Ascending aorta (tissue), 2 donors: ENCODE results near the gene PHLDB3. TPM values are rescaled to one million over a fixed set of nuclear protein-coding genes. Genes with fewer than 3 reads are reported as not detected.

ENCODE experiments used
- DNase-seq, 2 donors: peaks; one replicate each; pipeline ENCODE4 v3.0.0-alpha.2; 2019; ENCODE audit warnings: low spot score in 2 of 2
- H3K27ac ChIP-seq, 2 donors: fragments of 200-600 bp; sonication (generic); one replicate each; pipeline ENCODE4 v1.5.1; 2016 to 2017; ENCODE audit warnings: mild to moderate bottlenecking in 1 of 2
- H3K27me3 ChIP-seq: fragments of 200-600 bp; sonication (generic); one replicate; pipeline ENCODE4 v1.5.1; 2017
- H3K36me3 ChIP-seq, 2 donors: fragments of 200-600 bp; sonication (generic); one replicate each; pipeline ENCODE4 v1.5.1; 2016
- H3K4me1 ChIP-seq, 2 donors: fragments of 200-600 bp; sonication (generic); one replicate each; pipeline ENCODE4 v1.5.1; 2016 to 2017; ENCODE audit warnings: mild to moderate bottlenecking in 1 of 2
- H3K4me3 ChIP-seq, 2 donors: fragments of 200-600 bp; sonication (generic); one replicate each; pipeline ENCODE4 v1.5.1; 2016 to 2017; ENCODE audit warnings: mild to moderate bottlenecking in 1 of 2
- H3K9me3 ChIP-seq, 2 donors: fragments of 200-600 bp; sonication (generic); one replicate each; pipeline ENCODE4 v1.5.1; 2016
- intact Hi-C: fragments of 100-400 bp; cut with DNase I; formaldehyde crosslinking; loops from one replicate; pipeline ENCODE4 v1.15.1; 2023
- total RNA-seq: library from RNA; depleted of rRNA; stranded (reverse); fragments of >200 nt; gene quantifications from one replicate; pipeline ENCODE4 v1.1.0, GENCODE V29; 2016
- TF ChIP-seq, protein P1 (sequence below), 3 experiments: fragments of 200-600 bp in 2 of 3; fragments of 450-650 bp in 1 of 3; sonication (generic) in 2 of 3; IDR thresholded peaks; one replicate each; pipeline ENCODE4 v1.5.1; 2016 to 2019; ENCODE audit warnings: antibody characterized with exemption in 3 of 3, mild to moderate bottlenecking in 1 of 3, moderate library complexity in 1 of 3

PHLDB3 gene
- total RNA-seq, 1 donor from 2014 or later: 1.8 TPM

DNA sequence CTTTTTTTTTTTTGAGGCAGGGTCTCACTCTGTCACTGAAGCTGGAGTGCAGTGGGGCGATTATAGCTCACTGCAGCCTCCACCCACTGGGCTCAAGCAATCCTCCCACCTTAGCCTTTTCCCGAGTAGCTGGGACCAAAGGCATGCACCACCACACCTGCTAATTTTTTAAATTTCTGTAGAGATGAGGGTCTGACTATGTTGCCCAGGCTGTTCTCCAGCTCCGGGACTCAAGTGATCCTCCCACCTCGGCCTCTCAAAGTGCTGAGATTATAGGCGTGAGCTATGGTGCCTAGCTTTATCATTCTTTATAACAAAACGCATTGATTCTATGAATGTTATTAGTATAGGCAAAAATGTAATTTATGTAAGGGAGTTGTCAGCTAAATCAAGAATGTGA, 21.3 kb downstream of the PHLDB3 start:
- Histone ChIP-seq H3K36me3 (peaks cover 4% of the 10 kb centered on the region in 2 donors), H3K27ac (no peak overlapping the region), H3K4me3 (no peak overlapping the region), H3K9me3 (no peaks in the 10 kb centered on the region), H3K27me3 (no peaks in the 10 kb centered on the region), H3K4me1 (no peaks in the 10 kb centered on the region)
- DNase-seq: no peak
- intact Hi-C loops: no loop called here
- TF ChIP-seq, protein P1, sequence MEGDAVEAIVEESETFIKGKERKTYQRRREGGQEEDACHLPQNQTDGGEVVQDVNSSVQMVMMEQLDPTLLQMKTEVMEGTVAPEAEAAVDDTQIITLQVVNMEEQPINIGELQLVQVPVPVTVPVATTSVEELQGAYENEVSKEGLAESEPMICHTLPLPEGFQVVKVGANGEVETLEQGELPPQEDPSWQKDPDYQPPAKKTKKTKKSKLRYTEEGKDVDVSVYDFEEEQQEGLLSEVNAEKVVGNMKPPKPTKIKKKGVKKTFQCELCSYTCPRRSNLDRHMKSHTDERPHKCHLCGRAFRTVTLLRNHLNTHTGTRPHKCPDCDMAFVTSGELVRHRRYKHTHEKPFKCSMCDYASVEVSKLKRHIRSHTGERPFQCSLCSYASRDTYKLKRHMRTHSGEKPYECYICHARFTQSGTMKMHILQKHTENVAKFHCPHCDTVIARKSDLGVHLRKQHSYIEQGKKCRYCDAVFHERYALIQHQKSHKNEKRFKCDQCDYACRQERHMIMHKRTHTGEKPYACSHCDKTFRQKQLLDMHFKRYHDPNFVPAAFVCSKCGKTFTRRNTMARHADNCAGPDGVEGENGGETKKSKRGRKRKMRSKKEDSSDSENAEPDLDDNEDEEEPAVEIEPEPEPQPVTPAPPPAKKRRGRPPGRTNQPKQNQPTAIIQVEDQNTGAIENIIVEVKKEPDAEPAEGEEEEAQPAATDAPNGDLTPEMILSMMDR (IDR thresholded peaks at IDR 0.05): no peak

DNA sequence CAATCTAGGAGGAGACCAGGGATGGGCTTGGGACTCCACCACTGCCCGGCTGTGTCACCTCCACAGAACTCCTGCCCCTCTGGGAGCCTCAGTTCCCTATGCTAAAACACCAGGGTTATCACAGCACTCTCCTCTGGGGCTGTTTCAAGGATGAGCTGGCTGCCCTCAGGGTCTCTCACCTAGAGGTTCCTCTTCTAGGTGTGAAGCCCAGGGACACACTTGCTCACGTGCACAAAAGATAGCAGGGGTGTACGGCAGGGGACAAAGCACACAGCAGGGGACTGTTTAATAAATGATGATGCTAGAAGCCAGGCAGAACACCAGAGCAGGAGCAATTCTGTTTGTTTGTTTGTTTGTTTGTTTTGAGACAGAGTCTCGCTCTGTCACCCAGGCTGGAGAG, 22.4 kb downstream of the PHLDB3 start:
- Histone ChIP-seq H3K27me3 (no peaks in the 10 kb centered on the region), H3K27ac (no peak overlapping the region), H3K9me3 (no peaks in the 10 kb centered on the region), H3K4me3 (no peak overlapping the region), H3K4me1 (no peaks in the 10 kb centered on the region), H3K36me3 (peaks cover 4% of the 10 kb centered on the region in 2 donors)
- TF ChIP-seq, protein P1 (IDR thresholded peaks at IDR 0.05): no peak
- DNase-seq: no peak
- intact Hi-C loops: no loop called here

DNA sequence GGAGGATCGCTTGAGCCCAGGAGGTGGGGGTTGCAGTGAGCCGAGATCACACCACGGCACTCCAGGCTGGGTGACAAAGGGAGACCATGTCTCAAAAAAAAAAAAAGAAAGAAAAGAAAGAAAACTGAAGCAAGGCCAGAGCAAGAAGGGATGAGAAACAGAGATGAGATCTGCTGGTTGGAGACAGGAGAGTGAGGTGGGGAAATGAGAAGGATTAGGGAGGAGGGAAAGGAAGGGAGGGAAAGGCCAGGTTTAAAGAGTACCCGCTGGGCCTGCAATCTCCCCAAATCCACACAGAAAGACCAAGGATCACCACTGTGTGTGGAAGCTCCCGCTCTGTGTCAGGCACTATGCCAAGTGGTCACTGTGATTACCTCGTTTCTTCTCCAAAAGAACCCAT, 22.8 kb downstream of the PHLDB3 start:
- peaks cover 4% of the 10 kb centered on the region in 2 donors for H3K36me3 ChIP-seq
- H3K27me3 ChIP-seq: no peaks in the 10 kb centered on the region
- no peak for DNase-seq
- intact Hi-C loops: no loop called here
- H3K4me1 ChIP-seq: no peaks in the 10 kb centered on the region
- no peak overlapping the region for H3K27ac ChIP-seq
- no peaks in the 10 kb centered on the region for H3K9me3 ChIP-seq
- TF ChIP-seq, protein P1 (IDR thresholded peaks at IDR 0.05): no peak
- H3K4me3 ChIP-seq: no peak overlapping the region

DNA sequence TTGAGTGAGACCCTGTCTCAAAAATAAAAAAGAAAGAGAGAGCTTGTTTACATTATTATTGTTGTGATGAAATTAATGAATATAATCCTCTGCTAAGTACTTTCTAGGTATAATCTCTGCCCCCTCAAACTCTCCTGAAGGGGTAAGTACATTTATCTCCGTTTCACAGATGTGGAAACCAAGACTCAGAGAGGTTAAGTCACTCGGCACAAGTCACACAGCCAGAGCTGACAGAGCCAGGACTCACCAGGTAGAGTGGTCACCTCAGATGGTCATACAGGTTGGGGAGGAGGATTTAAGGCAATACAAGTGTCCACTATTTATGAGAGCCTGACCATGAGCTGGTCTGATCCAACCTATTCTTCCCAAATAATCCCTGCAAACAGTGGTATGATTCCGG, 24.0 kb downstream of the PHLDB3 start:
- Histone ChIP-seq H3K9me3 (no peaks in the 10 kb centered on the region), H3K4me1 (peaks cover 0 to under 1% of the 10 kb centered on the region in 2 donors), H3K27me3 (no peaks in the 10 kb centered on the region), H3K27ac (no peak overlapping the region), H3K4me3 (no peak overlapping the region), H3K36me3 (peaks cover 4% of the 10 kb centered on the region in 2 donors)
- DNase-seq: no peak
- TF ChIP-seq, protein P1 (IDR thresholded peaks at IDR 0.05): no peak
- intact Hi-C loops: no loop called here

DNA sequence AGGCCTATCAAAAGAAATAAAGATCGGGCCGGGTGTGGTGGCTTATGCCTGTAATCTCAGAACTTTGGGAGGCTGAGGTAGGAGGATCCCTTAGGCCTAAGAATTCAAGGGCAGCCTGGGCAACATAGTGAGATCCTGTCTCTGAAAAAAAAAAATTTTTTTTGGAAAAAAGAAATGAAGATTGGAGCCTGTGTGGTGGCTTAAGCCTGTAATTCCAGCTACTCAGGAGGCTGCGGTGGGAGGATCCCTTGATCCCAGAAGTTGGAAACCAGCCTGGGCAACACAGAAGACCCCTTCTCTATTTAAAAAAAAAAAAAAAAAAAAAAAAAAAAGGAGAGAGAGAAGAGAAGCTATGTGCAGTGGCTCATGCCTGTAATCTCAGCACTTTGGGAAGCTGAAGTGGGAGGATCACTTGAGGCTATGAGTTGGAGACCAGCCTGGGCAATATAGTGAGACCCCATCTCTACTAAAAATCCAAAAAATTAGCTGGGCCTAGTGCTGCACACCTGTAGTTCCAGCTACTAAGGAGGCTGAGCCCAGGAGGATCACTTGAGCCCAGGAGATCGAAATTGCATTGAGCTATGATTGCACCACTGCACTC, 24.5 kb downstream of the PHLDB3 start:
- TF ChIP-seq, protein P1 (IDR thresholded peaks at IDR 0.05): no peak
- no peak overlapping the region for H3K27ac ChIP-seq
- DNase-seq: no peak
- peaks cover 0 to 3% of the 10 kb centered on the region in 2 donors for H3K4me1 ChIP-seq
- H3K9me3 ChIP-seq: no peaks in the 10 kb centered on the region
- peaks cover 4% of the 10 kb centered on the region in 2 donors for H3K36me3 ChIP-seq
- intact Hi-C loops: no loop called here
- H3K4me3 ChIP-seq: no peak overlapping the region
- no peaks in the 10 kb centered on the region for H3K27me3 ChIP-seq

DNA sequence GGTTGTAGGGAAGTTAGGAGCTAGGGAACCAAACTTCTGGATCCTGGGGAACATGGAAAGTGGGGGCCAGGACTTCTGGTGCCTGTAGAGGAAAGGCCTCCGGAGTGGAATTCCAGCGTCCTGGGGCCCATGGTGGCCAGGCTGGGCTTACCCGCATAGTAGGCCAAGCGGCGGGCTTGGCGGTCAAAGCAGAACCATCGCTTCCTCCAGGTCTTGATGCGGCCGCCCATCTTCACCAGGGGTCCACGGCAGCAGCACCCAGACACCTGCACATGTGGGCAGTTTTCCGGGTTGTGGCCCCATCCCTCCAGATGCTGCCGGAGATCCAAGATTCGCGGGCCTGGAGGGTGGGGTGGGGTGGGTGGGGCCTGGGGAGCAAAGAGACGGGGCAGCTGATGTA, 25.3 kb downstream of the PHLDB3 start:
- no peak overlapping the region for H3K27ac ChIP-seq
- H3K27me3 ChIP-seq: no peaks in the 10 kb centered on the region
- peaks cover 4% of the 10 kb centered on the region in 2 donors for H3K36me3 ChIP-seq
- intact Hi-C loops: no loop called here
- DNase-seq: no peak
- peaks cover 0 to 7% of the 10 kb centered on the region in 2 donors for H3K4me1 ChIP-seq
- H3K4me3 ChIP-seq: no peak overlapping the region
- TF ChIP-seq, protein P1 (IDR thresholded peaks at IDR 0.05): no peak
- no peaks in the 10 kb centered on the region for H3K9me3 ChIP-seq
